GM10847 (cell line): Measurements from ENCODE around the gene ACAP1.
A peak's percentile ranks its signal among the peaks of the same experiment; 100 is the strongest.

Experiments
- POLR2A ChIP-seq: IDR thresholded peaks from 2 replicates; pipeline ENCODE4 v1.6.1; 2011; ENCODE audit not compliant: insufficient read length; ENCODE audit errors: extremely low read depth

The ACAP1 gene

GRCh38 chr17:7317161-7317803 is 19.0 kb upstream of the ACAP1 start:
- no peak for TF ChIP-seq POLR2A

- TF ChIP-seq POLR2A, result no peak
These were observed 18.0 kb upstream of the ACAP1 start for GRCh38 chr17:7318121-7318860.

- TF ChIP-seq POLR2A, result no peak
These were observed 14.9 kb upstream of the ACAP1 start for GRCh38 chr17:7321466-7321865.

GRCh38 chr17:7322520-7323194 is 13.7 kb upstream of the ACAP1 start:
- TF ChIP-seq POLR2A, result no peak

- no peak for TF ChIP-seq POLR2A
These were observed 12.4 kb upstream of the ACAP1 start for GRCh38 chr17:7323731-7324437.

GRCh38 chr17:7324438-7324779 is 11.9 kb upstream of the ACAP1 start:
- TF ChIP-seq POLR2A, result no peak

GRCh38 chr17:7325031-7325528 is 11.2 kb upstream of the ACAP1 start:
- TF ChIP-seq POLR2A, result no peak

- no peak for TF ChIP-seq POLR2A
These were observed 10.1 kb upstream of the ACAP1 start for GRCh38 chr17:7326186-7326585.

GRCh38 chr17:7327056-7327455 is 9.3 kb upstream of the ACAP1 start:
- TF ChIP-seq POLR2A, result no peak

- TF ChIP-seq POLR2A, result no peak
These were observed 8.8 kb upstream of the ACAP1 start for GRCh38 chr17:7327501-7327900.

GRCh38 chr17:7328009-7328408 is 8.3 kb upstream of the ACAP1 start:
- TF ChIP-seq POLR2A, result no peak

GRCh38 chr17:7328840-7329373 is 7.4 kb upstream of the ACAP1 start, which contains the start of gene NEURL4:
Gene NEURL4, minus strand, starts transcription at chr17:7329335. Its CDS starts 23 bp downstream, at chr17:7329312.
- TF ChIP-seq POLR2A, result peak; percentile 28

- TF ChIP-seq POLR2A, result peak; percentile 51
These were observed 6.8 kb upstream of the ACAP1 start for GRCh38 chr17:7329374-7329996.

- no peak for TF ChIP-seq POLR2A
These were observed 6.2 kb upstream of the ACAP1 start for GRCh38 chr17:7329997-7330637.
